HepG2 (cell line): Measurements from ENCODE around the gene CLPTM1. TPM values are rescaled to one million over a fixed set of nuclear protein-coding genes. Genes with fewer than 3 reads are reported as not detected.

Experiments
- ARID5B ChIP-seq: IDR thresholded peaks from 2 replicates; pipeline ENCODE4 v1.4.0; 2020; ENCODE audit warnings: mild to moderate bottlenecking, missing genetic modification reagents
- ATAD3A ChIP-seq: sonication (generic); formaldehyde crosslinking; IDR thresholded peaks from 2 replicates; pipeline ENCODE4 v1.4.0; 2020; ENCODE audit warnings: missing genetic modification reagents
- CENPT ChIP-seq: sonication (generic); formaldehyde crosslinking; IDR thresholded peaks from 2 replicates; pipeline ENCODE4 v1.8.0; 2022; ENCODE audit warnings: low read depth, mild to moderate bottlenecking, moderate library complexity, missing genetic modification reagents
- FOSL2 ChIP-seq: sonication (generic); formaldehyde crosslinking; IDR thresholded peaks from 2 replicates; pipeline ENCODE4 v1.4.0; 2020; ENCODE audit warnings: missing genetic modification reagents
- GMEB2 ChIP-seq: IDR thresholded peaks from 2 replicates; pipeline ENCODE4 v1.6.1; 2016; ENCODE audit warnings: missing biosample characterization, missing genetic modification reagents, low read depth
- HMG20A ChIP-seq: IDR thresholded peaks from 2 replicates; pipeline ENCODE4 v1.6.1; 2016; ENCODE audit warnings: borderline replicate concordance
- MEIS2 ChIP-seq: sonication (generic); formaldehyde crosslinking; IDR thresholded peaks from 2 replicates; pipeline ENCODE4 v1.9.0; 2021; ENCODE audit warnings: mild to moderate bottlenecking, missing genetic modification reagents
- MLLT10 ChIP-seq: sonication (generic); formaldehyde crosslinking; IDR thresholded peaks from 2 replicates; pipeline ENCODE4 v1.4.0; 2020; ENCODE audit warnings: missing genetic modification reagents
- NCOA1 ChIP-seq: sonication (generic); formaldehyde crosslinking; IDR thresholded peaks from 2 replicates; pipeline ENCODE4 v1.9.0; 2021; ENCODE audit warnings: missing genetic modification reagents
- NR2F1 ChIP-seq, 2 experiments: fragments of 450-650 bp in 1 of 2; formaldehyde crosslinking in 1 of 2; IDR thresholded peaks; 2 replicates each; pipeline versions ENCODE4 v1.5.0 to v1.6.1; 2016 to 2020; ENCODE audit warnings: mild to moderate bottlenecking in 1 of 2, missing compliant biosample characterization in 1 of 2, missing genetic modification reagents in 1 of 2, moderate library complexity in 1 of 2
- POLR2A ChIP-seq, 2 experiments: IDR thresholded peaks; 2 replicates each; pipeline ENCODE4 v1.6.1; 2011; ENCODE audit warnings: low read depth in 2 of 2, low read length in 2 of 2, mild to moderate bottlenecking in 1 of 2, moderate library complexity in 1 of 2; ENCODE audit not compliant: insufficient read depth in 1 of 2
- RFX1 ChIP-seq: fragments of 450-650 bp; IDR thresholded peaks from 2 replicates; pipeline ENCODE4 v1.6.1; 2017
- RFXANK ChIP-seq: IDR thresholded peaks from 2 replicates; pipeline ENCODE4 v1.6.1; 2016
- ZFP41 ChIP-seq: sonication (generic); formaldehyde crosslinking; IDR thresholded peaks from 2 replicates; pipeline ENCODE4 v1.4.0; 2020; ENCODE audit warnings: mild to moderate bottlenecking, missing genetic modification reagents, borderline replicate concordance
- ZNF230 ChIP-seq: sonication (generic); formaldehyde crosslinking; IDR thresholded peaks from 2 replicates; pipeline ENCODE4 v1.4.0; 2020; ENCODE audit warnings: mild to moderate bottlenecking, missing genetic modification reagents
- ZNF430 ChIP-seq: sonication (generic); formaldehyde crosslinking; IDR thresholded peaks from 2 replicates; pipeline ENCODE4 v1.9.0; 2021; ENCODE audit warnings: mild to moderate bottlenecking, missing genetic modification reagents
- ZNF782 ChIP-seq: sonication (generic); formaldehyde crosslinking; IDR thresholded peaks from 2 replicates; pipeline ENCODE4 v1.4.0; 2020; ENCODE audit warnings: missing genetic modification reagents, mild to moderate bottlenecking, borderline replicate concordance
- ZSCAN20 ChIP-seq: sonication (generic); formaldehyde crosslinking; IDR thresholded peaks from 2 replicates; pipeline ENCODE4 v1.4.0; 2020; ENCODE audit warnings: missing genetic modification reagents, mild to moderate bottlenecking, borderline replicate concordance
- polyA plus RNA-seq, 8 experiments: library from polyadenylated mRNA; depleted of rRNA in 3 of 8; stranded (reverse) in 7 of 8; unstranded in 1 of 8; fragments of >200 nt; fragmentation: Illumina TruSeq in 4 of 8; extraction: Trizol in 4 of 8; gene quantifications; 2 replicates each; pipeline versions ENCODE4 v1.2.1 to v1.2.3, GENCODE V29; 2011 to 2016; ENCODE audit warnings: low read depth in 4 of 8, missing spikeins in 1 of 8, mixed read lengths in 1 of 8; ENCODE audit not compliant: insufficient read depth in 1 of 8
- total RNA-seq, 5 experiments: library from RNA; depleted of rRNA; stranded (reverse); fragments of >200 nt; fragmentation: Illumina TruSeq; extraction: Trizol; gene quantifications; 2 replicates each; pipeline ENCODE4 v1.2.3, GENCODE V29; 2016; ENCODE audit warnings: low read depth in 1 of 5
- TF ChIP-seq, protein P1 (sequence below): sonication (generic); formaldehyde crosslinking; conservative IDR thresholded peaks from 2 replicates; pipeline ENCODE4 v1.4.0; 2020; ENCODE audit warnings: mild to moderate bottlenecking, missing genetic modification reagents, moderate library complexity

The CLPTM1 gene
- total and polyA plus RNA-seq, 2 of the 13 experiments (the other 11 are each of a cell fraction or from before 2014, with no cell fraction given): 34.9 to 42.8 TPM

DNA sequence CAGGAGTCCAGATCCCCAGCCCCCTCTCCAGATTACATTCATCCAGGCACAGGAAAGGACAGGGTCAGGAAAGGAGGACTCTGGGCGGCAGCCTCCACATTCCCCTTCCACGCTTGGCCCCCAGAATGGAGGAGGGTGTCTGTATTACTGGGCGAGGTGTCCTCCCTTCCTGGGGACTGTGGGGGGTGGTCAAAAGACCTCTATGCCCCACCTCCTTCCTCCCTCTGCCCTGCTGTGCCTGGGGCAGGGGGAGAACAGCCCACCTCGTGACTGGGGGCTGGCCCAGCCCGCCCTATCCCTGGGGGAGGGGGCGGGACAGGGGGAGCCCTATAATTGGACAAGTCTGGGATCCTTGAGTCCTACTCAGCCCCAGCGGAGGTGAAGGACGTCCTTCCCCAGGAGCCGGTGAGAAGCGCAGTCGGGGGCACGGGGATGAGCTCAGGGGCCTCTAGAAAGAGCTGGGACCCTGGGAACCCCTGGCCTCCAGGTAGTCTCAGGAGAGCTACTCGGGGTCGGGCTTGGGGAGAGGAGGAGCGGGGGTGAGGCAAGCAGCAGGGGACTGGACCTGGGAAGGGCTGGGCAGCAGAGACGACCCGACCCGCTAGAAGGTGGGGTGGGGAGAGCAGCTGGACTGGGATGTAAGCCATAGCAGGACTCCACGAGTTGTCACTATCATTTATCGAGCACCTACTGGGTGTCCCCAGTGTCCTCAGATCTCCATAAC lies 49.6 kb upstream of the CLPTM1 start, which contains the start of gene APOE (continued):
- no peak for TF ChIP-seq MEIS2 (CRISPR knock-in tag)
- TF ChIP-seq RFXANK (CRISPR knock-in tag): peak; percentile 42; the same call in 1 of the 2 replicates
- TF ChIP-seq CENPT (CRISPR knock-in tag): no peak
- peak; percentile 69; the same call in 1 of the 2 replicates for TF ChIP-seq ZNF782 (CRISPR knock-in tag)
- no peak for TF ChIP-seq ZSCAN20 (CRISPR knock-in tag)
- no peak for TF ChIP-seq RFX1
- no peak for TF ChIP-seq NCOA1 (CRISPR knock-in tag)
- peak; percentile 70 to 89 for TF ChIP-seq POLR2A (IDR thresholded peaks at IDR 0.05; ENCODE audit: insufficient read depth in 1 of 2, low read depth in 2 of 2, low read length in 2 of 2)
- TF ChIP-seq, protein P1, sequence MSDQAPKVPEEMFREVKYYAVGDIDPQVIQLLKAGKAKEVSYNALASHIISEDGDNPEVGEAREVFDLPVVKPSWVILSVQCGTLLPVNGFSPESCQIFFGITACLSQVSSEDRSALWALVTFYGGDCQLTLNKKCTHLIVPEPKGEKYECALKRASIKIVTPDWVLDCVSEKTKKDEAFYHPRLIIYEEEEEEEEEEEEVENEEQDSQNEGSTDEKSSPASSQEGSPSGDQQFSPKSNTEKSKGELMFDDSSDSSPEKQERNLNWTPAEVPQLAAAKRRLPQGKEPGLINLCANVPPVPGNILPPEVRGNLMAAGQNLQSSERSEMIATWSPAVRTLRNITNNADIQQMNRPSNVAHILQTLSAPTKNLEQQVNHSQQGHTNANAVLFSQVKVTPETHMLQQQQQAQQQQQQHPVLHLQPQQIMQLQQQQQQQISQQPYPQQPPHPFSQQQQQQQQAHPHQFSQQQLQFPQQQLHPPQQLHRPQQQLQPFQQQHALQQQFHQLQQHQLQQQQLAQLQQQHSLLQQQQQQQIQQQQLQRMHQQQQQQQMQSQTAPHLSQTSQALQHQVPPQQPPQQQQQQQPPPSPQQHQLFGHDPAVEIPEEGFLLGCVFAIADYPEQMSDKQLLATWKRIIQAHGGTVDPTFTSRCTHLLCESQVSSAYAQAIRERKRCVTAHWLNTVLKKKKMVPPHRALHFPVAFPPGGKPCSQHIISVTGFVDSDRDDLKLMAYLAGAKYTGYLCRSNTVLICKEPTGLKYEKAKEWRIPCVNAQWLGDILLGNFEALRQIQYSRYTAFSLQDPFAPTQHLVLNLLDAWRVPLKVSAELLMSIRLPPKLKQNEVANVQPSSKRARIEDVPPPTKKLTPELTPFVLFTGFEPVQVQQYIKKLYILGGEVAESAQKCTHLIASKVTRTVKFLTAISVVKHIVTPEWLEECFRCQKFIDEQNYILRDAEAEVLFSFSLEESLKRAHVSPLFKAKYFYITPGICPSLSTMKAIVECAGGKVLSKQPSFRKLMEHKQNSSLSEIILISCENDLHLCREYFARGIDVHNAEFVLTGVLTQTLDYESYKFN (CRISPR knock-in tag): peak; percentile 69; the same call in 1 of the 2 replicates
- no peak for TF ChIP-seq ZFP41
- TF ChIP-seq MLLT10 (CRISPR knock-in tag): no peak
- TF ChIP-seq GMEB2 (CRISPR knock-in tag): no peak; the same call in 1 of the 2 replicates
- peak; percentile 46; the same call in 1 of the 2 replicates for TF ChIP-seq ZNF230 (CRISPR knock-in tag)
- 0 out of 2 replicates have a peak, but pooled peaks have one; percentile 4 for TF ChIP-seq FOSL2 (CRISPR knock-in tag)
- TF ChIP-seq ZNF430: no peak
- TF ChIP-seq NR2F1 (CRISPR knock-in tag; IDR thresholded peaks at IDR 0.05): peak in 1 of 2 experiments; percentile 20; a peak in 1 of 4 replicates
- TF ChIP-seq ATAD3A (CRISPR knock-in tag): no peak
- TF ChIP-seq ARID5B: no peak
- TF ChIP-seq HMG20A (CRISPR knock-in tag): no peak
- TF ChIP-seq, all 625 proteins: peak for 159
